Stimulated activated CD4-positive, alpha-beta T cell treated with anti-CD3 and anti-CD28 coated beads, Interleukin-4, amount 100 ng/mL, for 4 hours (primary cell): Measurements from ENCODE around the gene SLC9A9.
"Not testable (repeated sequence)": the region's sequence is repeated elsewhere in the genome, so short reads cannot be mapped to it uniquely, and the experiment has no call there.

ENCODE experiments used
- DNase-seq, 2 experiments: peaks; one replicate each; pipeline ENCODE4 v3.0.0-alpha.2; 2020

Gene SLC9A9

DNA sequence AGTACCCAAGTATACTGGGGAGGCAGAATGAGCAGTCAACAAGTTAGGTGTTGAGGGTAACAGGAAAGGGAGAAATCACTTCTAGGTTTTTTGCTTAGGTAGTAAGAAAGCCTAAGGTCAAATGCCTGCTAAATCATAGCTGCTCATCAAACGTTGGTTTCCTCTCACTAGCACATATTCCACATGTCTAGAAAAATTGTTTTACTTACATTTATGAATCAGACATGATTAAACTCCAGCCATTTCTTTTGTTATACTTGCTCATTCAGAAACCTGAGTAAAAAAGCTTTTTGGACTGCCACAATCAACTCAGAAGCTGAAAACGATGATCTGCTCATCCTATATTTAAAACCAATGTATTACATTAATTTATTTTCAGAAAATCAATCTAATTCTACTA, 40.2 kb downstream of the SLC9A9 start:
- DNase-seq: no peak

DNA sequence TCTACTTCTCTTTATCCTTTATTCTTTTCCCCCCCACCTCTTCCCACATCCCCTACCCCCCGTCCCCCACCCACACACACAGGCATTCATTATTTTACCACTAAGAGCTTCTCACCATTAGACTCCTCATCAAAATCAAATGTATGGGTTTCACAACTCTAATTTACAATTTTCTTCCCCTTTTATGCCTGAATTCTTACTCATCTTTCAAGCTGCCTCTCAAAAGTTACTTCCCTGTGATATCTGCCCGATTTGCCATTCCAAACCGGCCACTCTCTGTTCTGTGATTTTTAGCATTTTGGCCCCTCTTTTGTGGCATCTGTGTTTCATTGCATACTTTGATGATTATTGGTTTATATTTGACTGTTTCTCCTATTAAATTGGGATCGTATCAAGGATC, 42.2 kb downstream of the SLC9A9 start:
- no peak for DNase-seq

DNA sequence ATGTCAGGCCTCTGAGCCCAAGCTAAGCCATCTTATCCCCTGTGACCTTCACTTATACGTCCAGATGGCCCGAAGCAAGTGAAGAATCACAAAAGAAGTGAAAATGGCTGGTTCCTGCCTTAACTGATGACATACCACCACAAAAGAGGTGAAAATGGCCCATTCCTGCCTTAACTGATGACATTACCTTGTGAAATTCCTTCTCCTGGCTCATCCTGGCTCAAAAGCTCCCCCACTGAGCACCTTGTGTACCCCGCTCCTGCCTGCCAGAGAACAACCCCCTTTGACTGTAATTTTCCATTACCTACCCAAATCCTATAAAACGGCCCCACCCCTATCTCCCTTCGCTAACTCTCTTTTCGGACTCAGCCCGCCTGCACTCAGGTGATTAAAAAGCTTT, 42.8 kb downstream of the SLC9A9 start:
- not testable (repeated sequence) for DNase-seq

DNA sequence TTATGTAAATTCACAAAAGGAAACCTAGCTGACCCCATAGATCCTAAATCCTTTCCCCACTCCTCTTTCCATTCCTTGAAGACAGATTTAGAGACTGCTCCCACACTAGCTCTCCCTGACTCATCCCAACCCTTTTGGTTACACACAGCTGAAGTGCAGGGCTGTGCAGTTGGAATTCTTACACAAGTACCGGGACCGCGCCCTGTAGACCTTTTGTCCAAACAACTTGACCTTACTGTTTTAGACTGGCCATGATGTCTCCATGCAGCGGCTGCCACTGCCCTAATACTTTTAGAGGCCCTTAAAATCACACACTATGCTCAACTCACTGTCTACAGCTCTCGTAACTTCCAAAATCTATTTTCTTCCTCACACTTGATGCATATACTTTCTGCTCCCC, 47.2 kb downstream of the SLC9A9 start:
- DNase-seq: not testable (repeated sequence)

DNA sequence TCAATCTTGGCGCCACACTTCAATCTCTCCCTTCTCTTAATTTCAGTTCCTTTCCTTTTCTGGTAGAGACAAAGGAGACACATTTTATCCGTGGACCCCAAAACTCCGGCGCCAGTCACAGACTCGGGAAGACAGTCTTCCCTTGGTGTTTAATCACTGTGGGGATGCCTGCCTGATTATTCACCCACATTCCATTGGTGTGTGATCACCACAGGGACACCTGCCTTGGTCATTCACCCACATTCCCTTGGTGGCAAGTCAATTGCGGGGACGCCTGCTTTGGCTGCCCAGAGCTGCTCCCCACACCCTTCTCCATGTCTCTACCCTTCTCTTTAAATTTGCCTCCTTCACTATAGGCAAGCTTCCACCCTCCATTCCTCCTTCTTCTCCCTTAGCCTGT, 50.1 kb downstream of the SLC9A9 start:
- DNase-seq: not testable (repeated sequence)

DNA sequence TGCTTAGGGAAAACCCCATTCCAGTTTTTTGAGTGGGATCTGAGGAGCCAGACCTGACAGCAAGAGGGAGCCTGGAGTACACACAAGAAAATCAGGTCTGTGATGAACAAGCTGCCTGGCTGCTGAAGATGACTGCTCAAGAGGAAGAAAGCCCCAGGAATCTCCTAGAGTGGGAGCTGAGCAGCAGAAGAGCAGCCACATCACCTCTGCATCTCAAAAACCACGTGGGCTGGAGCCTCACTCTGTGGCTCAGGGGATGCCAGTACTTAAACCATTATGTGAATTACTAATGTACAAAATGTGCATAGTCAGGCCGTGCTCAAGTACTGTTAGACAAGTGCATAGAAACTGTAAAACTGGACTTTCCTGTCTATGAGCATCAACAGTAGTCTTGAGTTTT, 52.4 kb downstream of the SLC9A9 start:
- DNase-seq: no peak

DNA sequence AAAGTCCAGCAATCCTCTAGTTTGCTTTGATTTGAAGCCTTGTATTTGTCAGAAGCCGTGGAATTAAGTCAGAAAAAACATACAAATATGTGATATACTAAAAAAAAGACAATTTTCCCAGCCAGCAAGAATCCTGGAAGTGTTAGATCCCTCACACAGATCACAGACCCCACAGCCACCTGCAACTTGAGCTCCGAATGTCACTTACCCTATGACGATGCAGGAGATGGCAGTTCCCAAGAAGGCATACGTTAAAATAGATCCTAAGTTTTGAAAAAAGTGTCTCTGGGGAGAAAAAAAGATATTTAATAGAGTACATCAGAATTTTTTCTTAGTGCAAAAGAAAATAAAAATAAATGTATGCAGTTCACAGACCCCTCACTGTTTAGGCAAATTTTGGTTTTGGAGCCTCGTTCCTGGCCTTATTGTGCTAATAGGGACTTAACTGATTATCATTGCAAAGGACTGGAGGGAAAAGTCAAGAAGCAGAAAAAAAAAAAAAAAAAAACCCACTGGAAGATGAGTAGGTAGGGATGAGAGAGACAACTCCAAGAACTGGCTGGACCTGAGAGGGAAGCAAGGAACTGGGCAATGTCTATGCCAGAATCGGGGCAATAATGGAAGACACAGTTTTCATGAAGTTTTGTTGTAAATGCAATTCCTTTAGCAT, 53.3 kb downstream of the SLC9A9 start:
- no peak for DNase-seq

DNA sequence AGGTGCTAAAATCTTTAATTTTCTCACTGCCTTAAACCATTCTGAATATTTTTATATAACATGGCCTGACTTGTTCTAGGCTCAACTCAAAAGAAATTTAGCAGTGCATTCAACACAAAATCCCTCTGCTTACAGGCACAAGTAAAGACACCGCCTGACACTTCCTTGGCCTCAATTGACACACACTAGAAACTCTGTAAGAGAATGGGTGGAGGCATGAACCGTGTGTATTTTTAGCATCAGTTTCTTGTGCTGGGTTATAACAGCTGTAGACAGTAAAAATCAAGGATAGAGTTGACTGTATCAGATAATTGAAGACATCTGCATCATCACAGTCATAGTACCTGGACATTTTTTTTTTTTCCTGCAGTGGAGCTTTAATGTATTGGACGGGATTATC, 54.3 kb downstream of the SLC9A9 start:
- DNase-seq: no peak

DNA sequence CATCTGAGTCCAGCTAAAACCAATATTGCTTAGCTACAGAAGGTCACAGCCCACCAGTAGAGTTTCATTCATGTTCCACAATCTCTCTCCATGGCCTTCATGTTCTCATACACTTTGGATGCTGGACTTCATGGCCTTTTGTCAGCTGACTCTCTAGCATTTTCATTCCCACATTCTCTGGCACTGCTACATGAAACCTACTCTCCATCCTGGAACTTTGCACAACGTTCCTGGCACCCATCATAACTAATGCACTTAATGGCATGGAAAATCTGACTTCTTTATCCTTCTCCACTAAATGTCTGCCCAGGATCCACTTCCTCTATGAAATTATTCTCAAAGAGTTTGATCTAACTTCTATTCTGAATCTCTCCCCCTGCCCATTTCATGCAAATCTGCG, 56.9 kb downstream of the SLC9A9 start:
- DNase-seq: no peak

DNA sequence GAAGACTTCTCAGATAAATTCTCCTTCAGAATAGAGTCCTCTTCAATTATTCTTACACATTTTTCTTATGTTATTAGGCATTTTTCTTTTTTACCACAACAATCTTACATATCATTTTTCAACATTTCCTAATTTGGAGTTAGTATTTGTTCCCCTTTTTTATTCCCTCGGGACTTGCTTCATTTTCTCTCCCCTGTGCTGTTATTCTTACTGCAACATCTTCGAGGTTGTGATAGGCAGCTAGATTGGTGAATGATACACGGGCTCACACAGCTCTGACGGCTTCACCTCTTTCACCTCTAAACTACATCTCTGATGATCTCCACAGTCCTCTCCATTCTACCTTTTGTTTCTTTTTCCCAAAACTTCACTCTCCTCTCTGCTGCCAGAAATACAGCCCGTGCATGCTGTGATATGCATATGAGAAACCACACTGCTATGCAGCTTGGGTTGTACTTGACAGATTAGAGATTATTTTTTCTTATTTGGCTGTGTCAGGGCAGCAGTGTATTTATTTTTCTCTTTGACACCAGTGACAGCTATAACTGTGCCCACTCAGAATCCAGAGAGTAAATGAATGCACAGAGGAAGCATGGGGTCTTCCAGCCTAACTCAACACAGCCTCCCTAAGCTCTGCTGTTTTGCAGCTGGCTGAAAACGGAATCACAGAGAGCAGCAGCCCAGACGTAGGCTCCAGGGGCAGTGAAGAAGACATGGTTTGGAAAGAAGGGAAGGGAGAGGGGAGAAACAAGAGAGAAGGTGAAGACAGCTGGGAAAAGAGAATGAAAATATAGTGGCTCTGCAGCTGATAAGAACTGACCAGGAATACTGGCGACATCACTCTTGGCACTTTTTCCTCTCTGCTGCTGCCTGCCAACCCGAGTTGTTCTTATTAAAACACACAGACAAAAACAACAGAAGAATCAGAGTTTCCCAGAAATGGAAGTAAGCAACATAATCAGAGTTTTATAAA, 61.8 kb downstream of the SLC9A9 start:
- DNase-seq: no peak

DNA sequence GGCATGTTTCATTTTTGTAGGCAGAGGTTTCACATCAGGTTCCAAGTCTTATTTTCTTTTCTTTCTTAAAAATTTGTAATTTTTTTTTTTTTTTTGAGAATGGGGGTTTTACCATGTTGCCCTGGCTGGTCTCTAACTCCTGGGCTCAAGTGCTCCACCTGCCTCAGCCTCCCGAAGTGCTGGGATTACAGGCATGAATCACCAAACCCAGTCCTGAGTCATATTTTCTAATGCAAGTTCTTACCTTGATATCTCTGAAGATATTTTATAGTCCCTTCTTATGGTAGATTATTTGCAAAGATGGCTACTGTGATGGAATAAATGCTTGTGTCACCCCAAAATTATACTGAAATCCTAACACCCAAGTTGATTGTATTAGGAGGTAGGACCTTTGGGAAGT, 63.8 kb downstream of the SLC9A9 start:
- DNase-seq: no peak

DNA sequence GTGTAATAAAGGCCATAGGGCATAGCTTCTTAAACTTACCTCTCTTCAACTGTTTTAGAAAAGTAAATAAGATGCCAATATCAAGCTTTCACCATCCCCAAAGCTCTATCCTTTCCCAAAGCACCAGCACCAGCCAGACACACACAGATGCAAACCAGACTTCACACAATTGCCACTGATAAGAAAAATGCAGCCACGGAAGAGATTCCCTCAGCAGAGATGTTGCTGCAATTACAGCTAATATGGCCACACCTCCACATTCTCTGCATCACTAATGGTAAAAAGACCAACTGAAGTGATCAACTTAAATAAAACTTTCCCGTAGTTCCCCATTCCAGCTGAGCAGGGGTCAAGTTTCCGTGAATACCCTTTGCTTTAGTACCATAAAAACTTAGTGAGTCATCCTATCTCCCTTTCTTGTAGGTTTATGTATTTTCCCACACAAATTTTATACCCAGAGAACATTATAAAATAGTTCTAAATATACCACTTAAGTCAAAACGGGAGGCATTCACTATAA, 64.4 kb downstream of the SLC9A9 start:
- no peak for DNase-seq

DNA sequence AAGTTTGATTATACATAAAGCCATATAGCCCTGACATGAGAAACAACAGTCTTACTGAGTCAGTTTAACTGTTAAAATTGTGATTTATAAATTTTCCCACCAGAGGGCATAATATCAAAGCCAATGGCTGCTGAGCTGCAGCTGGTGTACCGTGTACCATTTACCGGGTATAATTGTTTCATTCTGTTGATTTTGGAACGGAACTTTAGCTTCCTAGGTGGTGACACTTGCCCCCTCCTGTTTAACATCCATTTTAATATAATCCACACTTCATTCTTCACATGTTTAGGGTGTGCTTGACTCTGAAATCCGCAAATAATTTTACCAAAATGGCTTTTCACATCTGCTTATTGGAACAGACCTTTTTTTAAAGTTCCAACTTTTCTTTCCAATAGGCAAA, 72.8 kb downstream of the SLC9A9 start:
- no peak for DNase-seq

DNA sequence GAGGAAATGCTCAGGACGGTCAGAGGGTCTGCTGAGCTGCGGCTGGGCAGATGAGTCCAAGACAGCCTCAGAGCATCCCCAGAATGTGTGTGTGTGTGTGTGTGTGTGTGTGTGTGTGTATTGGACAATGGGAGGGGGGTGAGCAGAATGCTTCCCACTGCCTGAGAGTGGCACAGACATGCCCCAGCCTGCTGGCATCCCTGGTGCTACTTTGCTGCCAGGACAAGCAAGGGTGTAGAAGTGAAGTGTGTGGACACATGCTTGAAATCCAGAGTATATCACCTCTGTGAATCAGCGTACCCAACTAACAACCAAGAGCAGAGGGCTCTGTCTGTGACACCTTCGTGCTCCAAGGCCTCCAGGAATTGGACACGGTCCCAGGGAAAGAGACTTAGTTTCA, 76.3 kb downstream of the SLC9A9 start:
- no peak for DNase-seq

DNA sequence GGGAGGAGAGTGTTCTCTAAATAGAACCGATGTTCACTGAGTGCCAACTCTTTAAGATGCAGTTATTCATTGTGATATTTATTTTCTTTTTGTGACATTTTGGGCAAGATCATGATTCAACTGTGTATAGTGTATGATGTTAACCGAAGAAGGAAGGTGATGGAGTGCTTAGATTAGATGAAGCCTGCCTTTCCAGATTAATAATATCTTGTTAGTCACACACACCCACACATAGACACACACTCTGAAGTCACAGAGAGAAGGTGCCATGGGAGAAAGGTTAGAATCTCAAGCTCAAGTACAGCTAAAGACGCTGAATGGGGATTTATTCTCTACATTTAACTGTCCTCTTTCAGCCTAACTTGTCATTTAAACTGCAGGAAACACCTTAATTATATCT, 77.0 kb downstream of the SLC9A9 start:
- DNase-seq: no peak

DNA sequence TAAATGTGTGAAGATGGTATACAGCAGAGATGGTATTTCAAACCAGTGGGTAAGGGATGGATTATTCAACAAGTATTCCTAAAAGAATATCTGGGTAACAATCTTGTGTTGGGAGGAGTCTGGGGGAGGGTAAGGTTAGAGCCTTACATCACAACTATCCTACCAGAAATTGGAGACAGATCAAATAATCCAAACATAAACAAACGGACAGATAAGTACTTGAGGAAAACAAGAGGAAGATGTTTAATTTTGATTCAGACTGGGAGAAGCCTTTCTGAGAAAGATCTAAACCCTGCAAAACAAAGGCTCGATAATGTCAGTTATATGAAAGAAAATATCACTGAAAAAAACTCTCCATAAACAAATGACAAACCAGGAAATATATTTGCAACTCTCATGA, 77.9 kb downstream of the SLC9A9 start:
- no peak for DNase-seq

DNA sequence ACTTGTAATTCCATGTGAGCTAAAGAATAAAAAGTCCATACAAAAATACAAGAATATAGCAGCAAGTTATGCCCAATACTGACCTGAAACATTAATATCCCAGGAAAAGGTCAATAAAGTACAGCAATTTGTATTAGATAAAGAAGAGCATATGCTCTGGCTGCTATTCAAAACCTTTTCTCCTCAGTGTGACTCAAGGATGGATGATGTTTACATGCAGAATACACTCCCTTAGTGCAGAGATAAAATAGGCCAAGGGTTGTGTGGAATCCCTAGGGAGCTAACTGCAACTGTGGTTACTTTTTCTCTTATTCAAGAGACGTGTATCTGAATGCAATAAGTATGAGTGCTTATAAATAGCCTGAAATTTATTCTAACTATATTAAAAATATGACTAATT, 78.7 kb downstream of the SLC9A9 start:
- DNase-seq: no peak

DNA sequence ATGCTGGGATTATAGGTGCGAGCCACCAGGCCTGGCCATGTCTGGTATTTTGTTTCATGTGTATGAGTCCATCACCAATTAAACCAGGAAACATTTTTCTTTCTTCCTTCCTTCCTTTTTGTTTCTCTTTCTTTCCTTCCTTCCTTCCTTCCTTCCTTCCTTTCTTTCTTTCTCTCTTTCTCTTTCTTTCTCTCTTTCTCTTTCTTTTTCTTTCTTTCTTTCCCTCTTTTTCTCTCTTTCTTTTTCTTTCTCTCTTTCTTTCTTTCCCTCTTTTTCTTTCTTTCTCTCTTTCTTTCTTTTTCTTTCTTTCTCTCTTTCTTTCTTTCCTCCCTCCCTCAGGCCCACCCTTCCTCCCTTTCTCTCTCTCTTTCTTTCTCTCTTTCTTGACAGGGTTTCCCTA, 83.4 kb downstream of the SLC9A9 start:
- no peak for DNase-seq

DNA sequence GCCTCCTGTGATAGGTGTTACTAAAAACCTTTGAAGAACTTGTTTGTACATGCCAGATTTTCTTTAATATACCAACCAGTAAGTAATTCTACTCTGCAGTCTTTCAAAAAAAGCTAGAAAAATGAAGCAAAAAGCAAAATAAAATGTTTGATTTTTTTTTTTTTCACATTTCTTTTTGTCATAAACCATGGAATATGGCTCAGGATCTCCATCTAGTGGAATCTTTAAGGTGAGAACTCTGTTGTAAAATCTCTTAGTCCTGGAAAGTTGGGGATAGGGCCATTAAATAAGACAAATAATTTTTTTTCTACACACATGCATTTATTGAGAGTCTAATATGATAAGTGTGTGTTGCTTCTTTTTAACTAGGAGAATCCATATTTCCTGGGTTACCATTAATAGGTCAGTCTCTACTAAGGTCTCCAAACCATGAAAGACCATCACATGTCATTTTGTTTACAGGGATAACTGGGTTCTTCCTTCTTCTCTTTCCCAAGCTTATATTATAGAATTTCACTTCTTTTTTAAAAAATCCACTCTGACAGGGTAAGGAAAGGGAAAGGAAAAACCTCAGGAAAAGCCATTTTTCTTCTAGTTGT, 84.6 kb downstream of the SLC9A9 start:
- DNase-seq: no peak

DNA sequence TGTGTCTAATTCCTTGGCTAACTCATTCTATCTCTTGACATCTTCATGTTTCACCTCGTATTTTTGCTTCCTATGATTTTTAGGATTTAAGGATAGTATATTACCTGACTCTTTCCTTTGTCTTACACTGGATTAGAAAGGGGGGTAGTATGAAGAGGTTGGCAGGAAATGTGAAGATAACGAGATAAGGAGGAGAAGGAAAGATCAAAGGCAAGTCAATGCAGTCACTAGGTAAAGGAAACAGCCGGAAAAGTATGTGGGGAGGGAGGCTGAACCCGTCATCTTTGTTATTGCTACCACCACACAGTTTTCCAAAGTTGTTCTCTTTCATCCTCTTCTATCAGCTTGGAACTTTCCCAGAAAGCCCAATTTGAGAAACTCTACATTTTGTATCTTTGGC, 90.6 kb downstream of the SLC9A9 start:
- no peak for DNase-seq

DNA sequence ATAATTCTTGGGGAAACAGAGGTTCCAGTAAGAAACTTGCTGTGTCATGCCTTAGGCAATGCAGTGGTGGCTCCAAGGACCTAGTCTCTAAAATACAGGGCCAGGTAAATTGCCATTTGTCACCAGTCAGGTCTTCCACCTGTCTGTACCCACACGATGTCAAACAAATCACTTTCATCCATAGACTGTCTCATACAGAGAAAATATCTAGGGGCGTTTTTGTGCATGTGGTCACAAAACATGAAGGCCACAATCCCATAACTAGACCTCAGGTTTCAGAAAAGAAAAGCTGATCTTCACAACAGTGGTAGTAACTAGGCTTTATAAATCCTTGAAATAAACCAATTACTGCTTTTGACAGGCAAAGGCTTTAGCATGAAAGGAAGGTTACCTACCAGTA, 92.3 kb downstream of the SLC9A9 start:
- DNase-seq: no peak

DNA sequence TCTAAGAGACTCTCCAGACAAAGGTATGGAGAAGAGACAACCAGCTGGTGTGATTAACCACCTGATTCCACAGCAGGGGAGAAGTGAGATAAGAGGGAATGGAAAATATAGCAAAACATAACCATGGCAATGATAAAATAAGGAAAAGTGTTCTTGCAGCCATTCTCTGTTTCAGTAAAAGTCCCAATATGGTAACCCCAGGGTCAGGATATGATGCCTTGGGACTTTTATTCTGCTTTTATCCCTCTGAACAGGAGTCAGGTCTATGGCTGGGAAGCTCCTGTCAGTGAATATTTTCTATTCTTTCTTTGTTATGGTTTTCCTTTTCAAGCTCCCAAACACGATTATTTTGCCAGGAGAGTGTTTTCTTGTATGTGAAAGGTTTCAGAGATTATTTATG, 94.2 kb downstream of the SLC9A9 start:
- DNase-seq: no peak

DNA sequence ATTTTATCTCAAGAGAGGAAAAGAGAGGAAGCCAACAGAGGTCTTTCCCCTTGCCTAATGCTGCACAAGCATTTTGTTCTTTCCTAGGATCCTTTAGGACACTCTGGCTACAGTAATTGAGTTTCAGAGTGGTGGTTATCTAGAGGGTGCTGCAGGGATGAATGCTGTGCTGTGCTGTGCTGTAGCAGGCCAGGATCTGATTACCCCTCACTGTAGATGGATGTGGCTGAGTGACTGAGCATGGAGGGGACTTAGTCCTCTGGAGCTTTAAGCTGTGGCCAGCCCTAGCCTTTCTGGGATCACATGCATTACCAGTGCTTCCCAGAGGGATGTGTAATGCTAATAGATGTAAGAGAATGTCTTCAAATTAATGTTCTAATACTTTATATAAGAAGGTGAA, 94.8 kb downstream of the SLC9A9 start:
- DNase-seq: no peak

DNA sequence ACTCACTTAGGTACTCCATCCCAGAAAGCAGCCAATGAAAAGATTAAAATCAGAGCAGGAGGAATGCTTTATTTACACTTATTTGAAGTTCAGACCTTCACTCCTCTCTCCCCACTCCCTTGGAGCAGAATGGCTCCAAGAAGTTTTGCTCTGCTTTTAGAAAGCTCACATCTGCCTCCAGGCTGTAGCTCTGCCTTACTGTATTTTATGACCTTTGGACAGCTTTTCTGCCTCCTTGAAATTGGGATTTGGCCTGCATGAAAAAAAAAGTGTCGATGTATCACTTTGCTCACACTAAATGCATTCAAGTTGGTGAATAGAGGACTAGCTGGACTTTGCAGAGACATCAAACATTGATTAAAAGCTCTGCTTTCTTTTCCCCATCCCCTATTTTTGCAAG, 95.3 kb downstream of the SLC9A9 start:
- DNase-seq: no peak
